ENCODE data around the gene CD86.

CD86 gene

DNA sequence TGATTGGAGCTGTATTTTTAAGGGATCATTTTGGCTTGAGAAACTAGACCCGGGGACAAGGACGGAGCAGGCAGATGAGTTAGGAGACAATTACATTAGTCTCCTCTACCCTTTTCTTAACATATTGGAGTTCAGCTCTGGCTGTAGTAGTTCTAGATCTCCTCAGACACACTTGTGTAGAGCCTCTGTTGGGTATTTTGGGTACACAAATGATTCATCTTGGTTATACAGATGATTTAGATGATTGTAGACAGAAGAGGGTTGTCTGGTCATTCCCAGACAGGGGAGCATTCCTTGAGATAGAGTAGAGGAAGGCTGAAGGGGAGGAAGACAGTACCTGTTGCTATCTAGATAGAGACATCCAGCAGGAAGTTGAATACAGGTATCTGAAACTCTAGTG, 43.4 kb downstream of the CD86 start:
- TF ChIP-seq, protein P1, sequence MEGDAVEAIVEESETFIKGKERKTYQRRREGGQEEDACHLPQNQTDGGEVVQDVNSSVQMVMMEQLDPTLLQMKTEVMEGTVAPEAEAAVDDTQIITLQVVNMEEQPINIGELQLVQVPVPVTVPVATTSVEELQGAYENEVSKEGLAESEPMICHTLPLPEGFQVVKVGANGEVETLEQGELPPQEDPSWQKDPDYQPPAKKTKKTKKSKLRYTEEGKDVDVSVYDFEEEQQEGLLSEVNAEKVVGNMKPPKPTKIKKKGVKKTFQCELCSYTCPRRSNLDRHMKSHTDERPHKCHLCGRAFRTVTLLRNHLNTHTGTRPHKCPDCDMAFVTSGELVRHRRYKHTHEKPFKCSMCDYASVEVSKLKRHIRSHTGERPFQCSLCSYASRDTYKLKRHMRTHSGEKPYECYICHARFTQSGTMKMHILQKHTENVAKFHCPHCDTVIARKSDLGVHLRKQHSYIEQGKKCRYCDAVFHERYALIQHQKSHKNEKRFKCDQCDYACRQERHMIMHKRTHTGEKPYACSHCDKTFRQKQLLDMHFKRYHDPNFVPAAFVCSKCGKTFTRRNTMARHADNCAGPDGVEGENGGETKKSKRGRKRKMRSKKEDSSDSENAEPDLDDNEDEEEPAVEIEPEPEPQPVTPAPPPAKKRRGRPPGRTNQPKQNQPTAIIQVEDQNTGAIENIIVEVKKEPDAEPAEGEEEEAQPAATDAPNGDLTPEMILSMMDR (IDR thresholded peaks at IDR 0.05; ENCODE audit: control insufficient read depth, extremely low read depth, insufficient read depth) = no peak
- H3K4me3 ChIP-seq (ENCODE audit: low read depth, low read length) = no peak overlapping the region

DNA sequence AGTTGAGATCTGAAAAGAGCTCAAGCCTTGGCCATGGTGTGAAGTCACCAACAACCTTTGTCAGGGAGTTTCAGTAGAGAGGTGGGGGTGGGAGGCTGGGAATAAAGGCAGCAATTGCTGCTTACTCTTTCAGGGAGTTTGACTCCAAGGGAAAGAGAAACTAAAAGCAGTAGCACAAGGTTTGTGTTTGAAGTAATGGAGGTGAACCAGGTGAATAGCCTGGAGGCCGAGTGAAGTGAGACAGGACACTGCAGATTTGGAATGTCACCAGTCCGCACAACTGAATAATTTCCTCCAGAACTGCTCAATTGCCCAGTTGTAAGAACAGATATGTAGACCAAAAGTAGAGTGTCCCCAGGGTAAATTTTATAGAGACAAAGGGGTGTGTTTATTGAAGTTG, 44.1 kb downstream of the CD86 start:
- TF ChIP-seq, protein P1 (IDR thresholded peaks at IDR 0.05; ENCODE audit: control insufficient read depth, extremely low read depth, insufficient read depth) = no peak
- DNase-seq (ENCODE audit: low read depth) = no peak
- no peak overlapping the region for H3K4me3 ChIP-seq (ENCODE audit: low read depth, low read length)

More for the DNA sequence above, 43.4 kb downstream of the CD86 start:
- DNase-seq (ENCODE audit: low read depth) = no peak

DNA sequence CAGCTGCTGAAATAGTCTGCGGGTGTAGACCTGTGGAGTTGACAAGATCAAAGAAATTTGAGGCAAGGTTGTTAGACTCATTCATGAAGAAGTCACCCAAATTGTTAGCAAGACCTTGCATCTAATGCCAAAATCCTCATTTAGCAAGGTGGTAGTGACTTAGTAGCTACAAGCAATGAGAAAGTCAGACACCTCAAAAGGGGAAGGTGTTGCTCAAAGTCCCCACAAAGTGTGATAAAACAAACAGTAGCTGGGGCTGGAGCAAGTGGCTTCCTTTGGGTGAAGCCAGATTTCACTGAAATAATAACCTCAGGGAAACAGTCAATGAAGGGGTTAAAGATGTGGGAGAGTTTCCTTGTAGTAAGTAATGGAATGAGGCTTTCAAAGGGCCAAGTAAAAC, 44.9 kb downstream of the CD86 start:
- no peak for DNase-seq (ENCODE audit: low read depth)
- H3K4me3 ChIP-seq (ENCODE audit: low read depth, low read length) = no peak overlapping the region
- TF ChIP-seq, protein P1 (IDR thresholded peaks at IDR 0.05; ENCODE audit: control insufficient read depth, extremely low read depth, insufficient read depth) = no peak

DNA sequence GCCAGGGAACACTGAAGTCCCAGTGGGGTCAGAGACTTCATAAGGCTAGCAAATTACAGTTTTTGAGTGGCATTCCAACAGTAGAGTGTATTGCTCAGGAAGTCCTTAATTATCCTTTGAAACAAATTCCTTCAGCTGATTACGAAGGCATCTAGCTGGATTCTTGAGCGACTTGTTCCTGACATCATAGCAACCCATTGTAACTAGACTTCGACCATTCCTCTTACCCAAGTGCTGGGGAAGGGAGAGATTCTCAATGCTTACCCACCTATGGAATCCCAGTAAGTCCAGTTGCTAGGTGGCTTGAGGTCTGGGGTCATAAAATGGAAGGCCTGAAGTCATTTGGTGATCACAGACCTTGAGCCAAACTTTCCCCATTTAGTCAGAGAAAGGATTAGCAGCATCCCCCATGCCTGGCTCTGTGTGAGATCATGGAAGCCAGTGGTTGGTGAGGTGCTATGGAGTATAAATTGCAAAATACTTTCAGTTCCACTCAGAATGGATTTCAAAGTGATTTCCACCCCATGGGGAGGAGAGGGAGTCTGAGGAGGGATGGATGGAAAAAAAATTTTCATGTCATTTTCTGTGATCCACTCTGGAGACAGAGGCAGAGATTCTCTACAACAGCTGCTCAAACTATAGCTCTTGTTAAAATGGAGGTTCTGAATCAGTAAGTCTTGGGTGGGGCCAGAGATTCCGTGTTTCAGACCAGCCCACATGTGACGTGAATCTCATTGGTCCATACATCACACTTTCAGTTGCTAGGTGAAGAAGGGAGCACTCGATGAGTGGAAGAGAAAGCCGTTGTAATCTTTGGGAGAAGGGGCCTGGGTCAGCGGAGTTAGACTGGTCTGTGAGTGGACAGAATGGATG, 45.7 kb downstream of the CD86 start:
- H3K4me3 ChIP-seq (ENCODE audit: low read depth, low read length) = no peak overlapping the region
- DNase-seq (ENCODE audit: low read depth) = no peak
- TF ChIP-seq, protein P1 (IDR thresholded peaks at IDR 0.05; ENCODE audit: control insufficient read depth, extremely low read depth, insufficient read depth) = no peak

DNA sequence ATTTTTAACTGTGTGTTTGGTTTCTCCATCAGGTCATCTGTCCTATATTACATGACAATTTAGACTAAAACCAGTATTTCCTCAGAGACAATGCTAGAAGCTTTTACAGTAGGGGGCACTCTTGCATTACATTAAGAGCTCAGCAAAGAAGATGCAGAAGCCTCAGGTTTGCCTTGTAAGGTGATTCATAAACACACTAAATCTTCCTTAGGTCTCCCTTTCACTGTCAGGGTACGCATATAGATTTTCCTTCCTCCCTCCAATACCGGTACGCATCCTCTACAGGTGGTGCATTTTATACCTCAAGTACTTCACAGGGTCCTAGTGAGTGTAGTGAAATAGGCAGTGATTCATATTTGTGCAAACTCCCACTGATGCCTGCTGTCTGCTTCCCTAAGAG, 46.5 kb downstream of the CD86 start:
- DNase-seq (ENCODE audit: low read depth) = peak; percentile 55
- no peak overlapping the region for H3K4me3 ChIP-seq (ENCODE audit: low read depth, low read length)
- TF ChIP-seq, protein P1 (IDR thresholded peaks at IDR 0.05; ENCODE audit: control insufficient read depth, extremely low read depth, insufficient read depth) = peak; percentile 75

DNA sequence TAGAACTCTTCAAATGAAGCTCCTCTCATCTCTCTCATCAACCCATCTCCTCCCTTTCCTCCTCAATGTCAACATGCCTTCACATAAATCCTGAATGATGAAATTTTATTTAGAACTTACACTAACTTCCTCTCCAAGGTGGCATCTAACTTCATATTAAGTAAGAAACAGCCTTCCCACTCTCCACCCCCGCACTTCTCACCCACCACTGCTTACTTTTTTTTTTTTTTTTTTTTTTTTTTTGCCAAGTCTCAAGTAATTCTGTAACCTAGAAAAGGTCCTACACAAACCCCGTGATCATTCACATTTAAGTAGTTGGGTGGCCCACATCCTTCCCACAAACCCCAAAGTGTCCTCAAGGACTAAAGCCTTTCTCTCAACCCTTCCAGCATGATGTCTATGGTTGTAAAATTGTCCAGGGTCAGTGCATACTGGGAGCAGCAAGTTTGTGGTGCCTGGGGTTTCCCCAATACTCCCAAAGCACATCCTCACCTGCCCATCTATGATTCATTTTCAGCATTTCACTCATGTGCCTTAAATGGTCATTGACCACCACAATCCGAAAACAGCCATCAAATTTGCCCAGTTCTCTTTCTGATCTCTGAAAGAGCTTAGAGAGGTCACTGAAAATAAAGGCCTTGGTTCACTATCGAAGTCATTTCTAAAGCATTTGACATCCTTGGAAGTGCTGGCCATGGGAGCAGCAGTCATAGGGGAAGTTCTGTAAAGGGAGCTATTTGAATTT, 47.2 kb downstream of the CD86 start:
- TF ChIP-seq, protein P1 (IDR thresholded peaks at IDR 0.05; ENCODE audit: control insufficient read depth, extremely low read depth, insufficient read depth) = no peak
- DNase-seq (ENCODE audit: low read depth) = no peak
- H3K4me3 ChIP-seq (ENCODE audit: low read depth, low read length) = no peak overlapping the region
